ENCODE measurements around the gene LSG1. TPM values are rescaled to one million over a fixed set of nuclear protein-coding genes. Genes with fewer than 3 reads are reported as not detected.
A peak's percentile ranks its signal among the peaks of the same experiment; 100 is the strongest.
"Not testable (repeated sequence)": the region's sequence is repeated elsewhere in the genome, so short reads cannot be mapped to it uniquely, and the experiment has no call there.

Gene LSG1
- total and polyA plus RNA-seq, 9 of the 15 experiments (the other 6 are each of a cell fraction or from before 2014, with no cell fraction given), result 14.9 to 73.7 (median 46.7) TPM

GRCh38 chr3:194605314-194605713 lies 66.7 kb downstream of the LSG1 start:
- TF ChIP-seq ZNF431 (CRISPR knock-in tag; IDR thresholded peaks at IDR 0.05), result peak; percentile 97
- 0 out of 3 replicates have a peak, but pooled peaks of 1 of the 2 experiments have one; percentile 9 for TF ChIP-seq CBX3 (IDR thresholded peaks at IDR 0.05; ENCODE audit: borderline replicate concordance in 1 of 2, low read length in 2 of 2)
- H3K27ac ChIP-seq (ENCODE audit: extremely low read depth, low read depth, low read length); H3K27me3 ChIP-seq (ENCODE audit: control insufficient read depth in 2 of 2, insufficient read depth in 2 of 2, low read length in 2 of 2); CTCF ChIA-PET (ENCODE audit: low intra/inter-chr PET ratio); ATAC-seq; H4K20me1 ChIP-seq (replicated peaks; ENCODE audit: control insufficient read depth, insufficient read depth, low read length); H2AFZ ChIP-seq (ENCODE audit: low read depth, low read length); BruUV-seq (replicated peaks); H3K4me2 ChIP-seq (ENCODE audit: insufficient read depth, low read length); H3K4me1 ChIP-seq (replicated peaks in 1 of 2; ENCODE audit: control insufficient read depth in 2 of 2, insufficient read depth in 2 of 2, low read length in 2 of 2); H3K9me1 ChIP-seq (ENCODE audit: control insufficient read depth, insufficient read depth, low read length); in situ Hi-C loops (cut with MboI); FAIRE-seq; H3K36me3 ChIP-seq (ENCODE audit: control insufficient read depth, insufficient read depth, low read length); H3K9ac ChIP-seq (ENCODE audit: insufficient read depth in 1 of 2, low read depth in 2 of 2, low read length in 2 of 2); intact Hi-C loops (cut with micrococcal nuclease); H3K9me3 ChIP-seq (replicated peaks; ENCODE audit: control insufficient read depth, insufficient read depth, low read depth, low read length); H3K4me3 ChIP-seq; H3K79me2 ChIP-seq (ENCODE audit: control insufficient read depth, insufficient read depth, low read length); DNase-seq (ENCODE audit: extremely low read depth in 1 of 4, low spot score in 3 of 4): not testable (repeated sequence)
- WGBS (ENCODE audit: insufficient coverage, low coverage, missing lambda C conversion rate), result 61% methylated on average over 7 of the region's 7 CpGs
- POLR2A ChIA-PET, result interaction anchor here (2.0 kb wide), 1 partner anchor 20 kb away, joined by 7 read pairs; no protein-coding TSS in a partner anchor

DNA sequence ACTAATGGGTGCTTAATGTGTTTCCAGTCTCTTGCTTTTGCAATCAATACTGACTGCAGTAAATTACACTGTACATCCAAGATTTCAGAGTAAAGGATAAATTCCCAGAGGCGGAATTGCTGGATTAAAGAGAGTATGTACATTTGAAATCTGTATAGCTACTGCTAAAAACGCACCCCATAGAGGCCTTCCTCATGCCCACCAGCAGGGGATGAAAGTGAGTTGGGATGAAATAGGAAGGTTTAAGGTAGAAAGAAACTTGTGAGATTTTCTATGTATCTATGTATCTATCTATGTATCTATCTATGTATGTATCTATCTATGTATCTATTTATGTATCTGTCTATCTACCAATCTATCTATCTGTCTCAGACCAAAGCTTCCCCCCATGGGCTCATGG lies 67.2 kb downstream of the LSG1 start:
- no peaks in the 10 kb centered on the region for H3K9me1 ChIP-seq (ENCODE audit: control insufficient read depth, insufficient read depth, low read length)
- no peaks in the 10 kb centered on the region for H3K27me3 ChIP-seq (ENCODE audit: control insufficient read depth in 2 of 2, insufficient read depth in 2 of 2, low read length in 2 of 2)
- no peak overlapping the region for H3K9ac ChIP-seq (ENCODE audit: insufficient read depth in 1 of 2, low read depth in 2 of 2, low read length in 2 of 2)
- CTCF ChIA-PET (ENCODE audit: low intra/inter-chr PET ratio), result no interaction called here
- no peaks in the 10 kb centered on the region for H3K79me2 ChIP-seq (ENCODE audit: control insufficient read depth, insufficient read depth, low read length)
- H3K36me3 ChIP-seq (ENCODE audit: control insufficient read depth, insufficient read depth, low read length), result peaks cover 10% of the 10 kb centered on the region; the same call in 1 of the 3 replicates
- POLR2A ChIA-PET, result interaction anchor here (2.0 kb wide), 1 partner anchor 21 kb away, joined by 7 read pairs; no protein-coding TSS in a partner anchor
- no peaks in the 10 kb centered on the region for H3K4me1 ChIP-seq (replicated peaks in 1 of 2; ENCODE audit: control insufficient read depth in 2 of 2, insufficient read depth in 2 of 2, low read length in 2 of 2)
- in situ Hi-C loops (cut with MboI), result no loop called here
- no peaks in the 10 kb centered on the region for H3K9me3 ChIP-seq (replicated peaks; ENCODE audit: control insufficient read depth, insufficient read depth, low read depth, low read length)
- no peaks in the 10 kb centered on the region for H4K20me1 ChIP-seq (replicated peaks; ENCODE audit: control insufficient read depth, insufficient read depth, low read length)
- no peak overlapping the region for H3K4me2 ChIP-seq (ENCODE audit: insufficient read depth, low read length)
- no TSS peak for BruUV-seq (replicated peaks)
- intact Hi-C loops (cut with micrococcal nuclease), result no loop called here
- DNase-seq (ENCODE audit: extremely low read depth in 1 of 4, low spot score in 3 of 4) (peak in 1 of 4 experiments; percentile 27), ATAC-seq (no peak), FAIRE-seq (no peak)
- no peak overlapping the region for H3K27ac ChIP-seq (ENCODE audit: extremely low read depth, low read depth, low read length)
- 69% methylated on average over 2 of the region's 2 CpGs for WGBS (ENCODE audit: insufficient coverage, low coverage, missing lambda C conversion rate)
- no peak overlapping the region for H3K4me3 ChIP-seq
- H2AFZ ChIP-seq (ENCODE audit: low read depth, low read length), result no peak overlapping the region
- TF ChIP-seq, protein P1, sequence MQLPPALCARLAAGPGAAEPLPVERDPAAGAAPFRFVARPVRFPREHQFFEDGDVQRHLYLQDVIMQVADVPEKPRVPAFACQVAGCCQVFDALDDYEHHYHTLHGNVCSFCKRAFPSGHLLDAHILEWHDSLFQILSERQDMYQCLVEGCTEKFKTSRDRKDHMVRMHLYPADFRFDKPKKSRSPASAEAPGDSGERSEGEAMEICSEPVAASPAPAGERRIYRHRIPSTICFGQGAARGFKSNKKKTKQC (CRISPR knock-in tag; IDR thresholded peaks at IDR 0.05), result no peak
- no peak for TF ChIP-seq PHTF2 (CRISPR knock-in tag; IDR thresholded peaks at IDR 0.05)
- TF ChIP-seq CTCF (IDR thresholded peaks at IDR 0.05 in 2 of 3, conservative IDR thresholded peaks at IDR 0.05 in 1 of 3; ENCODE audit: insufficient read depth in 2 of 3, low read depth in 1 of 3, low read length in 3 of 3), result peak in 1 of 3 experiments; percentile 29; a peak in 2 of 6 replicates
- TF ChIP-seq, protein P2, sequence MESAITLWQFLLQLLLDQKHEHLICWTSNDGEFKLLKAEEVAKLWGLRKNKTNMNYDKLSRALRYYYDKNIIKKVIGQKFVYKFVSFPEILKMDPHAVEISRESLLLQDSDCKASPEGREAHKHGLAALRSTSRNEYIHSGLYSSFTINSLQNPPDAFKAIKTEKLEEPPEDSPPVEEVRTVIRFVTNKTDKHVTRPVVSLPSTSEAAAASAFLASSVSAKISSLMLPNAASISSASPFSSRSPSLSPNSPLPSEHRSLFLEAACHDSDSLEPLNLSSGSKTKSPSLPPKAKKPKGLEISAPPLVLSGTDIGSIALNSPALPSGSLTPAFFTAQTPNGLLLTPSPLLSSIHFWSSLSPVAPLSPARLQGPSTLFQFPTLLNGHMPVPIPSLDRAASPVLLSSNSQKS (CRISPR knock-in tag; IDR thresholded peaks at IDR 0.05), result no peak
- TF ChIP-seq ETS2 (tag; IDR thresholded peaks at IDR 0.05; ENCODE audit: borderline replicate concordance, poor library complexity, severe bottlenecking), result no peak
- no peak for TF ChIP-seq SIN3B (IDR thresholded peaks at IDR 0.05; ENCODE audit: low read depth)
- TF ChIP-seq RAD21 (CRISPR knock-in tag; conservative IDR thresholded peaks at IDR 0.05 in 1 of 2, IDR thresholded peaks at IDR 0.05 in 1 of 2), result 0 out of 4 replicates have a peak, but pooled peaks of 1 of the 2 experiments have one; percentile 6
- no peak for TF ChIP-seq MED1 (CRISPR knock-in tag; IDR thresholded peaks at IDR 0.05; ENCODE audit: borderline replicate concordance)

Measured in K562 (cell line).